Mesothelial cell of epicardium (in vitro differentiated cells): Measurements from ENCODE around the gene PLA2G10. TPM values are rescaled to one million over a fixed set of nuclear protein-coding genes. Genes with fewer than 3 reads are reported as not detected.
A peak's percentile ranks its signal among the peaks of the same experiment; 100 is the strongest.
"Not testable (repeated sequence)": the region's sequence is repeated elsewhere in the genome, so short reads cannot be mapped to it uniquely, and the experiment has no call there.

Experiments
- DNase-seq, 2 experiments: peaks; one replicate each; pipeline ENCODE4 v3.0.0; 2021; ENCODE audit warnings: low spot score in 2 of 2; ENCODE audit not compliant: unreplicated experiment in 2 of 2
- H3K27ac Mint-ChIP-seq: 2 replicates; pipeline ENCODE4 v1.8.0; 2021; ENCODE audit warnings: mixed read lengths
- H3K27me3 Mint-ChIP-seq: 2 replicates; pipeline ENCODE4 v1.8.0; 2021; ENCODE audit warnings: low read depth, mixed read lengths
- H3K36me3 Mint-ChIP-seq: 2 replicates; pipeline ENCODE4 v1.8.0; 2021; ENCODE audit warnings: mixed read lengths
- H3K4me1 Mint-ChIP-seq: 2 replicates; pipeline ENCODE4 v1.8.0; 2021; ENCODE audit warnings: mixed read lengths
- H3K4me3 Mint-ChIP-seq: 2 replicates; pipeline ENCODE4 v1.8.0; 2021; ENCODE audit warnings: mild to moderate bottlenecking, moderate library complexity, mixed read lengths
- H3K9me3 Mint-ChIP-seq: 2 replicates; pipeline ENCODE4 v1.8.0; 2021; ENCODE audit warnings: mixed read lengths
- total RNA-seq: library from RNA; stranded (reverse); gene quantifications from 3 replicates; pipeline ENCODE4 v1.2.1, GENCODE V29; 2021
- TF ChIP-seq, protein P1 (sequence below): fragments of 200-600 bp; sonication (generic); IDR thresholded peaks from one replicate; pipeline ENCODE4 v1.5.0; 2021; ENCODE audit warnings: antibody characterized with exemption; ENCODE audit not compliant: unreplicated experiment

Gene PLA2G10
- total RNA-seq, 1 donor from 2014 or later = not detected

DNA sequence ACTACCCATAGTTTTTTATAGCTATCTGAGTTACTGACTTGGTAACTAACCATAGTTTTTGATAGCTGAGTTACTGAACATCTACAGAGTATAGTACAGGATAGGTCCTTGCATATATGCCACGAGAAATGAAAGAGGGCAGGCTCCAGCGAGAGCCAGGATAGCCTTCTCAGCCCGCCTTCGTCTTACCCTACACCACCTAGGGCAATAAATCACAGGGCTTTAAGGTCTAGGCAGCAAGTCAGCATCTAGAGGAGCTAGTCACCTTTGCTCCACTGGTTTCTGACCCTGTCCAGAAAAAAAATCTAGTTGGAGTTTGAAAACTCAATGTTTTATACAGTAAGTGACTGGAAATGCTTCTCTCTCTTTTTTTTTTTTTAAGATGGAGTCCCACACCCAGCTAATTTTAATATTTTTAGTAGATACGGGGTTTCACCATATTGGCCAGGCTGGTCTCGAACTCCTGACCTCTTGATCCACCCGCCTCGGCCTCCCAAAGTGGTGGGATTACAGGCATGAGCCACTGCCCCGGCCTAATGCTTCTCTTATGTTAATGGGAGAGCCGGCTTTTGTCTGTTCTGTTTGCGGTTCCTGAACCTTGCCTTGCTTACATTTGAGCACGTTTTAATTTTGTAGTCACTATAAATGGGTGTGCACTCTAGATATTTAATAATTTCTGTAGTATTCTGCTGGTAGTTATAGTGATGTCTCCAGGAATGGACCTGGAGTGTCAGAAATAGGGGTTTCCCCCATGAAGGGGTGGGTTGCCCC is 58.5 kb downstream of the PLA2G10 start:
- Mint-ChIP-seq H3K36me3 (peaks cover 5% of the 10 kb centered on the region), H3K27ac (peak overlapping the region; percentile 74), H3K4me1 (peaks cover 26% of the 10 kb centered on the region), H3K4me3 (no peak overlapping the region), H3K9me3 (no peaks in the 10 kb centered on the region), H3K27me3 (no peaks in the 10 kb centered on the region)
- TF ChIP-seq, protein P1, sequence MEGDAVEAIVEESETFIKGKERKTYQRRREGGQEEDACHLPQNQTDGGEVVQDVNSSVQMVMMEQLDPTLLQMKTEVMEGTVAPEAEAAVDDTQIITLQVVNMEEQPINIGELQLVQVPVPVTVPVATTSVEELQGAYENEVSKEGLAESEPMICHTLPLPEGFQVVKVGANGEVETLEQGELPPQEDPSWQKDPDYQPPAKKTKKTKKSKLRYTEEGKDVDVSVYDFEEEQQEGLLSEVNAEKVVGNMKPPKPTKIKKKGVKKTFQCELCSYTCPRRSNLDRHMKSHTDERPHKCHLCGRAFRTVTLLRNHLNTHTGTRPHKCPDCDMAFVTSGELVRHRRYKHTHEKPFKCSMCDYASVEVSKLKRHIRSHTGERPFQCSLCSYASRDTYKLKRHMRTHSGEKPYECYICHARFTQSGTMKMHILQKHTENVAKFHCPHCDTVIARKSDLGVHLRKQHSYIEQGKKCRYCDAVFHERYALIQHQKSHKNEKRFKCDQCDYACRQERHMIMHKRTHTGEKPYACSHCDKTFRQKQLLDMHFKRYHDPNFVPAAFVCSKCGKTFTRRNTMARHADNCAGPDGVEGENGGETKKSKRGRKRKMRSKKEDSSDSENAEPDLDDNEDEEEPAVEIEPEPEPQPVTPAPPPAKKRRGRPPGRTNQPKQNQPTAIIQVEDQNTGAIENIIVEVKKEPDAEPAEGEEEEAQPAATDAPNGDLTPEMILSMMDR = no peak
- no peak for DNase-seq

DNA sequence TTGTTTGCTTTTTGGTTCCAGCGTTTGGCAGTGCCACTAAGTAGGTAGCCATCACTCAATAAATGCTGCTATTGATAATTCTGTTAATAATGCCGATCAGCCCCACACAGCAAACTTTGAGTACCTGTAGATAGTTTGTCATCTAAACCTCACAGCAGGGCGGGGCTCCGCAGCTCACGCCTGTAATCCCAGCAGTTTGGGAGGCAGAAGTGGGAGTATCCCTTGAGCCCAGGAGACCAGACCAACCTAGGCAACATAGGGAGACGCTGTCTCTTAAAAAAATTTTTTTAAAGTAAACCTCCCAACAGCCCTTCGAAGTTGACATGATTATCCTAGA is 59.8 kb downstream of the PLA2G10 start:
- Mint-ChIP-seq H3K4me3 (peak overlapping the region; percentile 100), H3K27ac (peak overlapping the region; percentile 99), H3K27me3 (no peaks in the 10 kb centered on the region), H3K9me3 (peaks cover 3% of the 10 kb centered on the region), H3K36me3 (peaks cover 2% of the 10 kb centered on the region), H3K4me1 (peaks cover 31% of the 10 kb centered on the region)
- TF ChIP-seq, protein P1 = no peak
- DNase-seq = no peak

DNA sequence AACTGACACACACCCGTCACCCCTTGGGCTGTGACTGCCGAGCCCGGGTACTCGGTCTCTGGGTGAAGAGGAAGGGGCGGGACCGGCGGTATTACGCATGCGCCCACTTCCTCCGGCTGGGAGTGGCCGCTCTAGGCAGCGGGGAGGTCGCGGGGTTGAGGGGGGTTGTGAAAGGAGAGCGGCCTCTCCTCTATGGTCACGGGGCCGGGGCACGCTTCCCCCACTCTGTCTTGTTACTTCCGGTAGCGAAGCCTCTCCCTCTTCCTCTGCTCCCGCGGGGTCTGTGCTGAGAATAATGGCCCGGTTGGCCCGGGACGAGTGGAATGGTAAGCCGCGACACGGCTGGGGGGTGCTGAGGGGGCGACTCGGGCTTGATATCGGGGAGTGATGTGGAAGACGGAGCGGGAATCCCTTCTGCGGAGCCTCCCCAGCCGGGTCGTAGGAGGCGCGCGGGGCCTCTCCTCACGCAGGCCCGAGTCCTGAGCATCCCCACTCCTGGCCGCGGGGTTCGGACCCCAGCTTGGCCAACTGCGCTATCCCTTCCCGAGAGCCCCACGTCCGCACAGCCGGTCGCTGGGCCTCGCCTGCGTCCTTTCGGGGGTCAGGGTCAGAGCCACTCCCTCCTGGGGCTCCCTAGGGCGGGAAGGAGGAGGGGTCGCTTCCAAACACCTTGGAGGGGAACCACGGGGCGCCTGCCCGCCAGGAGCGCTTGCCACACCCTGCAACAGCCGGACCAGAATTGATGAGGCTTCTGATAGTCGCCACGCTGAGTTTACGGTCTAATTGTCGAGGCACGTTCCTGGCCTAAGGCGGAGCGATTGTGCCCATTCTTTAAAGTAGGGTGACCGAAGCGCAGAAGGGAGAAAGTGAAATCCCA is 61.2 kb downstream of the PLA2G10 start, which contains the start of gene BFAR:
Gene BFAR, plus strand, starts transcription at position 259 of the 877 bp plus-strand sequence. CDS start 11,396 bp downstream, outside the sequence.
- peak within 1 kb of the TSS; percentile 99 for H3K27ac Mint-ChIP-seq
- peaks cover 3% of the 10 kb centered on the region for H3K9me3 Mint-ChIP-seq
- H3K27me3 Mint-ChIP-seq = no peaks in the 10 kb centered on the region
- peak within 1 kb of the TSS; percentile 100 for H3K4me3 Mint-ChIP-seq
- TF ChIP-seq, protein P1 = no peak
- peak; percentile 92 to 97 for DNase-seq
- no peaks in the 10 kb centered on the region for H3K36me3 Mint-ChIP-seq
- peaks cover 39% of the 10 kb centered on the region for H3K4me1 Mint-ChIP-seq

DNA sequence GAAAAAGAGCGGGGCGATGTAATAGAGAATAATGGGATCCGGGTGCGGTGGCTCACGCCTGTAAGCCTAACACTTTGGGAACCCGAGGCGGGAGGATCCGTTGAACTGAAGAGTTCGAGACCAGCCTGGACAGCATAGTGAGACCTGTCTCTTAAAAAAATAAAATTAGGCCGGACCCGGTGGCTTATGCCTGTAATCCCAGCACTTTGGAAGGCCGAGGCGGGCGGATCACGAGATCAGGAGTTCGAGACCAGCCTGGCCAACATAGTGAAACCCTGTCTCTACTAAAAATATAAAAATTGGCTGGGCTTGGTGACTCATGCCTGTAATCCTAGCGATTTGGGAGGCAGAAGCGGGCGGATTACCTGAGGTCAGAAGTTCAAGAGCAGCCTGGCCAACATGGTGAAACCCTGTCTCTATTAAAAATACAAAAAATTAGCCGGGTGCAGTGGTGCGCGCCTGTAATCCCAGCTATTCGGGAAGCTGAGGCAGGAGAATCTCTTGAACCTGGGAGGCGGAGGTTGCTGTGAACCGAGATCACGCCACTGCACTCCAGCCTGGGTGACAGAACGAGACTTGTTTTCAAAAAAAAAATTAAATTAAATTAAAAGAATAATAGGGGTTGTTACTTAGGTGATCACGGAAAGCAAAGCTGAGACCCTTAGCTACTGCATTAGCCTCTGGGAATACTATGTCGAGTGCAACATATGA is 63.3 kb downstream of the PLA2G10 start:
- not testable (repeated sequence) for H3K36me3 Mint-ChIP-seq, H3K27me3 Mint-ChIP-seq, DNase-seq, H3K9me3 Mint-ChIP-seq
- Mint-ChIP-seq H3K4me3 (peak overlapping the region; percentile 100), H3K27ac (peak overlapping the region; percentile 94), H3K4me1 (peaks cover 27% of the 10 kb centered on the region)

DNA sequence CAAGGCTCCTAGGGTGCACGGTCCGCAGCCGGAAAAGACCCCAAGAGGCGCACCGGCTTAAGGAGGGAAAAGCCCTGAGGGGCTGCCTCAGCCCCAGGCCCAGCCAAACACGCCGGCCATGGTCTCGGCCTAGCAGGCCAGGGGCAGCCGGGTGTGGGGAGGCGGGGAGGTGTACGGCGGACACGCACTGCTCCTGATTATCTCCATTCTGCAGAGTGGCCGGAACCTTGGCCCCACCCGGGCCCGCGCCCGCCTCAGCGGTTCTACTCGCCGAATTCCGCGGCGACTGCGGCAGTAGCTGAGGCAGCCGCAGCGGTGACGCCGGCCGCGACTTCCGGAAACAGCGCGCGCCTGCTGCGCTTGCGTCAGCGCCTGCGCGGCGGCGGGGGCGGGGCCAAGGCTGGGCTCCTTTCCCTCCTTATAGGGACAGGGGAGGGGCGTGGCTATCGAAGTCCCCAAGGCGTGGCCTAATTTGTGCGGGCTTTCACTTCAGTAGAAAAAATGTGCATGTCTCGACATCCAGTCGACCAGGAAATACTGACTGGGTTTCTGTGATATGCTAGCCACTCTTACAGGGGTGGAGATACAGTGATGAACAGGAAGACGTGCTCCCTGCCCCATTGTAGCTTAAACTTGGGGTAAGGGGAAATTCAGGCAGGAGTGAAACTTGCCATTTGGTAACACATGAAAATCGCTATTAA is 64.0 kb downstream of the PLA2G10 start, which contains the start of gene PARN:
Gene PARN, minus strand, starts transcription at position 342 of the 701 bp plus-strand sequence. Its CDS starts 135 bp downstream, at position 207.
- H3K4me1 Mint-ChIP-seq = peaks cover 27% of the 10 kb centered on the region
- H3K27me3 Mint-ChIP-seq = no peaks in the 10 kb centered on the region
- peak within 1 kb of the TSS; percentile 91 for H3K4me3 Mint-ChIP-seq
- peak; percentile 98 to 99 for DNase-seq
- H3K27ac Mint-ChIP-seq = peak within 1 kb of the TSS; percentile 98
- peaks cover 11% of the 10 kb centered on the region for H3K36me3 Mint-ChIP-seq
- peaks cover 3% of the 10 kb centered on the region for H3K9me3 Mint-ChIP-seq
- TF ChIP-seq, protein P1 = no peak
